ENCODE measurements around the gene TMEM203. TPM values are rescaled to one million over a fixed set of nuclear protein-coding genes. Genes with fewer than 3 reads are reported as not detected.
A peak's percentile ranks its signal among the peaks of the same experiment; 100 is the strongest.
"Not testable (repeated sequence)": the region's sequence is repeated elsewhere in the genome, so short reads cannot be mapped to it uniquely, and the experiment has no call there.

The TMEM203 gene
- total and polyA plus RNA-seq, 2 of the 13 experiments (the other 11 are each of a cell fraction or from before 2014, with no cell fraction given): 23.4 to 36.7 TPM

GRCh38 chr9:137239541-137240200 lies 34.2 kb upstream of the TMEM203 start:
- H3K36me3 ChIP-seq (replicated peaks in 1 of 2; ENCODE audit: control insufficient read depth in 1 of 2, insufficient read depth in 2 of 2, low read length in 2 of 2): peaks cover 4 to 19% of the 10 kb centered on the region in 2 experiments; a peak in 4 of 5 replicates
- peak; percentile 91 for TF ChIP-seq ZNF460 (CRISPR knock-in tag; IDR thresholded peaks at IDR 0.05; ENCODE audit: borderline replicate concordance)
- 0 out of 2 replicates have a peak, but pooled peaks have one; percentile 9 for TF ChIP-seq CEBPG (CRISPR knock-in tag; IDR thresholded peaks at IDR 0.05)
- TF ChIP-seq ZNF441 (CRISPR knock-in tag; IDR thresholded peaks at IDR 0.05; ENCODE audit: borderline replicate concordance): peak; percentile 50; the same call in 1 of the 2 replicates
- 0 out of 2 replicates have a peak, but pooled peaks have one; percentile 16 for TF ChIP-seq CREM (IDR thresholded peaks at IDR 0.05)
- H2AFZ ChIP-seq (ENCODE audit: low read length); CTCF ChIA-PET (ENCODE audit: low intra/inter-chr PET ratio, low total read pairs); DNase-seq (ENCODE audit: low spot score); intact Hi-C loops (cut with micrococcal nuclease; ENCODE audit: unreplicated experiment); H3K27me3 ChIP-seq (ENCODE audit: control insufficient read depth in 1 of 2, insufficient read depth in 2 of 2, low read length in 2 of 2); FAIRE-seq; BruUV-seq (replicated peaks); in situ Hi-C loops (cut with HindIII; ENCODE audit: extremely low pct_ligation_motif_present, low pct_unique_long_range_greater_than_20kb); H3K9me3 ChIP-seq (ENCODE audit: low read length); ATAC-seq; TF ChIP-seq CREM (CRISPR knock-in tag; IDR thresholded peaks at IDR 0.05): not testable (repeated sequence)
- H3K4me1 ChIP-seq (ENCODE audit: insufficient read depth, low read length): peaks cover 68% of the 10 kb centered on the region
- H3K4me2 ChIP-seq (ENCODE audit: low read depth, low read length): peak overlapping the region; percentile 85
- POLR2A ChIA-PET: interaction anchor here (1.1 to 7.7 kb wide), 20 partner anchors 10 to 439 kb away, joined by 3 to 317 read pairs (median 12); partner anchors contain the start of genes MAN1B1, NELFB, RNF208 and RNF224
- peak overlapping the region; percentile 74 to 78 (median 78) for H3K4me3 ChIP-seq (replicated peaks in 1 of 3; ENCODE audit: insufficient read depth in 1 of 3, low read depth in 2 of 3, low read length in 3 of 3)
- peaks cover 27% of the 10 kb centered on the region for H4K20me1 ChIP-seq (ENCODE audit: insufficient read depth, low read length)
- peak overlapping the region; percentile 86 for H3K9ac ChIP-seq (ENCODE audit: insufficient read depth, low read depth, low read length)
- peaks cover 37% of the 10 kb centered on the region for H3K79me2 ChIP-seq (ENCODE audit: insufficient read depth, low read length)
- 24% methylated on average over 27 of the region's 27 CpGs for WGBS (ENCODE audit: low lambda C conversion rate)
- H3K27ac ChIP-seq (ENCODE audit: extremely low read length, insufficient read depth, low read length): peak overlapping the region; percentile 96
